Effector memory CD4-positive, alpha-beta T cell (primary cell): ENCODE measurements around the gene VPS41.

Source experiments
- DNase-seq, 3 donors: peaks; one replicate each; pipeline ENCODE4 v3.0.0-alpha.2; 2020
- H3K27ac ChIP-seq: 2 replicates; pipeline ENCODE4 v1.7.0; 2013; ENCODE audit warnings: mild to moderate bottlenecking, low read length, moderate library complexity; ENCODE audit not compliant: insufficient read depth, poor library complexity, severe bottlenecking
- H3K27me3 ChIP-seq: replicated peaks from 2 replicates; pipeline ENCODE4 v1.7.0; 2013; ENCODE audit warnings: mild to moderate bottlenecking, low read length; ENCODE audit not compliant: insufficient read depth, control insufficient read depth, poor library complexity, severe bottlenecking
- H3K36me3 ChIP-seq: 2 replicates; pipeline ENCODE4 v1.7.0; 2013; ENCODE audit warnings: mild to moderate bottlenecking, low read length, moderate library complexity; ENCODE audit not compliant: control insufficient read depth, insufficient read depth
- H3K4me1 ChIP-seq: 2 replicates; pipeline ENCODE4 v1.7.0; 2013; ENCODE audit warnings: low read length, mild to moderate bottlenecking; ENCODE audit not compliant: control insufficient read depth, insufficient read depth, poor library complexity, severe bottlenecking
- H3K4me3 ChIP-seq: 2 replicates; pipeline ENCODE4 v1.7.0; 2013; ENCODE audit warnings: low read length, low read depth, mild to moderate bottlenecking; ENCODE audit not compliant: insufficient read depth, poor library complexity, severe bottlenecking
- H3K9me3 ChIP-seq: 2 replicates; pipeline ENCODE4 v1.7.0; 2013; ENCODE audit warnings: mild to moderate bottlenecking, low read length, moderate library complexity; ENCODE audit not compliant: control insufficient read depth

The VPS41 gene

GRCh38 chr7:38938001-38938485 lies 29.1 kb upstream of the VPS41 start:
- no peaks in the 10 kb centered on the region for H3K9me3 ChIP-seq
- H3K4me3 ChIP-seq, result no peak overlapping the region
- no peak for DNase-seq
- H3K4me1 ChIP-seq, result no peaks in the 10 kb centered on the region
- no peaks in the 10 kb centered on the region for H3K36me3 ChIP-seq
- H3K27ac ChIP-seq, result no peak overlapping the region
- H3K27me3 ChIP-seq, result no peaks in the 10 kb centered on the region

GRCh38 chr7:38936641-38937040 lies 27.6 kb upstream of the VPS41 start:
- Histone ChIP-seq H3K9me3 (no peaks in the 10 kb centered on the region), H3K4me3 (no peak overlapping the region), H3K4me1 (no peaks in the 10 kb centered on the region), H3K36me3 (no peaks in the 10 kb centered on the region), H3K27ac (no peak overlapping the region), H3K27me3 (no peaks in the 10 kb centered on the region)
- DNase-seq, result no peak

- Histone ChIP-seq H3K4me3 (no peak overlapping the region), H3K9me3 (no peaks in the 10 kb centered on the region), H3K36me3 (no peaks in the 10 kb centered on the region), H3K27me3 (no peaks in the 10 kb centered on the region), H3K27ac (no peak overlapping the region), H3K4me1 (no peaks in the 10 kb centered on the region)
- no peak for DNase-seq
Observed at GRCh38 chr7:38934536-38934935, 25.5 kb upstream of the VPS41 start.

GRCh38 chr7:38934051-38934450 lies 25.1 kb upstream of the VPS41 start:
- no peaks in the 10 kb centered on the region for H3K9me3 ChIP-seq
- no peak overlapping the region for H3K4me3 ChIP-seq
- no peaks in the 10 kb centered on the region for H3K36me3 ChIP-seq
- no peak overlapping the region for H3K27ac ChIP-seq
- H3K4me1 ChIP-seq, result no peaks in the 10 kb centered on the region
- no peak for DNase-seq
- no peaks in the 10 kb centered on the region for H3K27me3 ChIP-seq

GRCh38 chr7:38932509-38933168 lies 23.6 kb upstream of the VPS41 start:
- H3K4me3 ChIP-seq, result no peak overlapping the region

GRCh38 chr7:38929460-38930171 lies 20.6 kb upstream of the VPS41 start:
- Histone ChIP-seq H3K4me3 (no peak overlapping the region), H3K9me3 (no peaks in the 10 kb centered on the region), H3K27ac (no peak overlapping the region), H3K27me3 (no peaks in the 10 kb centered on the region), H3K4me1 (no peaks in the 10 kb centered on the region), H3K36me3 (no peaks in the 10 kb centered on the region)
- no peak for DNase-seq

More at GRCh38 chr7:38932509-38933168, 23.6 kb upstream of the VPS41 start:
- DNase-seq, result peak in 1 of 3 donors; percentile 4
- Histone ChIP-seq H3K36me3 (no peaks in the 10 kb centered on the region), H3K9me3 (no peaks in the 10 kb centered on the region), H3K27me3 (no peaks in the 10 kb centered on the region), H3K4me1 (no peaks in the 10 kb centered on the region), H3K27ac (no peak overlapping the region)

GRCh38 chr7:38928506-38928905 lies 19.5 kb upstream of the VPS41 start:
- DNase-seq, result no peak
- no peak overlapping the region for H3K27ac ChIP-seq
- H3K4me1 ChIP-seq, result no peaks in the 10 kb centered on the region
- H3K9me3 ChIP-seq, result no peaks in the 10 kb centered on the region
- no peaks in the 10 kb centered on the region for H3K27me3 ChIP-seq
- no peaks in the 10 kb centered on the region for H3K36me3 ChIP-seq
- H3K4me3 ChIP-seq, result no peak overlapping the region

- no peaks in the 10 kb centered on the region for H3K27me3 ChIP-seq
Observed at GRCh38 chr7:38927751-38928150, 18.8 kb upstream of the VPS41 start.

GRCh38 chr7:38920731-38921130 lies 11.7 kb upstream of the VPS41 start:
- Histone ChIP-seq H3K4me1 (no peaks in the 10 kb centered on the region), H3K27me3 (no peaks in the 10 kb centered on the region), H3K4me3 (no peak overlapping the region), H3K9me3 (no peaks in the 10 kb centered on the region), H3K27ac (no peak overlapping the region), H3K36me3 (no peaks in the 10 kb centered on the region)
- DNase-seq, result no peak

More at GRCh38 chr7:38927751-38928150, 18.8 kb upstream of the VPS41 start:
- H3K9me3 ChIP-seq, result no peaks in the 10 kb centered on the region
- no peaks in the 10 kb centered on the region for H3K4me1 ChIP-seq
- no peaks in the 10 kb centered on the region for H3K36me3 ChIP-seq
- no peak overlapping the region for H3K27ac ChIP-seq
- no peak for DNase-seq
- H3K4me3 ChIP-seq, result no peak overlapping the region

- H3K27ac ChIP-seq, result no peak overlapping the region
- H3K4me3 ChIP-seq, result no peak overlapping the region
- H3K4me1 ChIP-seq, result no peaks in the 10 kb centered on the region
- DNase-seq, result no peak
- H3K9me3 ChIP-seq, result no peaks in the 10 kb centered on the region
- no peaks in the 10 kb centered on the region for H3K27me3 ChIP-seq
- no peaks in the 10 kb centered on the region for H3K36me3 ChIP-seq
Observed at GRCh38 chr7:38916396-38916795, 7.4 kb upstream of the VPS41 start.
